ENCODE data around the gene CA5B. TPM values are rescaled to one million over a fixed set of nuclear protein-coding genes. Genes with fewer than 3 reads are reported as not detected.

Gene CA5B
- total and polyA plus RNA-seq, 10 of the 15 experiments (the other 5 are each of a cell fraction or from before 2014, with no cell fraction given): 1.2 to 6.0 (median 3.2) TPM

GRCh38 chrX:15789979-15790768 lies 52.1 kb downstream of the CA5B start, which contains the start of gene ZRSR2 (continued):
- TF ChIP-seq POU2F2 (IDR thresholded peaks at IDR 0.05; ENCODE audit: borderline replicate concordance, low read depth, low read length): no peak
- TF ChIP-seq NFYA (IDR thresholded peaks at IDR 0.05; ENCODE audit: borderline replicate concordance, low read depth, low read length): no peak
- TF ChIP-seq WRNIP1 (IDR thresholded peaks at IDR 0.05; ENCODE audit: borderline replicate concordance, low read depth, low read length): no peak
- TF ChIP-seq STAT3 (IDR thresholded peaks at IDR 0.05; ENCODE audit: low read depth, low read length): no peak

- ChIA-PET CTCF (interaction anchor here (1.0 to 1.7 kb wide), 4 partner anchors 9 to 64 kb away, joined by 3 to 8 read pairs (median 4); partner anchors contain the start of gene AP1S2), POLR2A (interaction anchor here (0.8 to 2.5 kb wide), 6 partner anchors 8 to 124 kb away, joined by 3 to 18 read pairs (median 8); partner anchors contain the start of gene AP1S2), RAD21 (ENCODE audit: unreplicated experiment) (interaction anchor here (0.6 to 1.5 kb wide), 5 partner anchors 8 to 65 kb away, joined by 3 to 5 read pairs (median 3); partner anchors contain the start of gene AP1S2), SMC1A (ENCODE audit: uncharacterized antibody, unreplicated experiment) (interaction anchor here (0.8 to 3.2 kb wide), 5 partner anchors 9 to 65 kb away, joined by 3 to 16 read pairs (median 9); no protein-coding TSS in a partner anchor)
- intact Hi-C loops (cut with micrococcal nuclease; ENCODE audit: unreplicated experiment): loop anchor here (2.0 to 5.0 kb wide), 2 partner anchors 64 to 114 kb away; partner anchors contain the start of gene AP1S2
- H3K27me3 ChIP-seq (replicated peaks in 1 of 2; ENCODE audit: control insufficient read depth in 2 of 2, insufficient read depth in 2 of 2, low read length in 1 of 2): no peaks in the 10 kb centered on the region
- peak overlapping the region; percentile 78 for H3K9ac ChIP-seq (ENCODE audit: control insufficient read depth, insufficient read depth, low read length)
- H2AFZ ChIP-seq (ENCODE audit: control insufficient read depth, low read depth, low read length): peak overlapping the region; percentile 90
- ATAC-seq (no peak; the same call in 1 of the 3 replicates), DNase-seq (ENCODE audit: low read depth, low spot score) (peak; percentile 13), FAIRE-seq (peak; percentile 80)
- in situ Hi-C loops (cut with MboI): no loop called here
- H3K4me1 ChIP-seq (ENCODE audit: control insufficient read depth, insufficient read depth, low read length): no peaks in the 10 kb centered on the region
- peaks cover 0 to 15% of the 10 kb centered on the region in 2 experiments; a peak in 1 of 4 replicates for H3K36me3 ChIP-seq (ENCODE audit: control insufficient read depth in 2 of 2, insufficient read depth in 2 of 2, low read length in 1 of 2)
- no peaks in the 10 kb centered on the region for H4K20me1 ChIP-seq (ENCODE audit: control insufficient read depth, insufficient read depth)
- peak overlapping the region; percentile 71 for H3K4me3 ChIP-seq
- H3K9me3 ChIP-seq (replicated peaks; ENCODE audit: control insufficient read depth, insufficient read depth, low read length): no peaks in the 10 kb centered on the region
- peaks cover 27% of the 10 kb centered on the region for H3K79me2 ChIP-seq (ENCODE audit: control insufficient read depth, insufficient read depth, low read length)
- H3K4me2 ChIP-seq (ENCODE audit: control insufficient read depth, insufficient read depth): peak overlapping the region; percentile 72
- BruUV-seq (replicated peaks): TSS peak; percentile 86
- 0% methylated on average over 15 of the region's 15 CpGs for WGBS (ENCODE audit: insufficient coverage, insufficient replicate concordance, low lambda C conversion rate, missing lambda C conversion rate)
- H3K27ac ChIP-seq (ENCODE audit: control insufficient read depth, insufficient read depth): peak overlapping the region; percentile 67
- TF ChIP-seq ZBTB40 (IDR thresholded peaks at IDR 0.05; ENCODE audit: borderline replicate concordance) (peak; percentile 1; the same call in 1 of the 2 replicates), SUZ12 (IDR thresholded peaks at IDR 0.05; ENCODE audit: unreplicated experiment) (no peak), RAD51 (IDR thresholded peaks at IDR 0.05) (no peak), CREM (IDR thresholded peaks at IDR 0.05; ENCODE audit: low read depth) (no peak), LARP7 (IDR thresholded peaks at IDR 0.05) (no peak), ZNF217 (IDR thresholded peaks at IDR 0.05) (no peak), KAT2A (conservative IDR thresholded peaks at IDR 0.05; ENCODE audit: control insufficient read depth, low read depth, low read length) (no peak), RBBP5 (conservative IDR thresholded peaks at IDR 0.05) (no peak), TAF1 (IDR thresholded peaks at IDR 0.05; ENCODE audit: borderline replicate concordance, low read depth, low read length) (no peak), SPI1 (IDR thresholded peaks at IDR 0.05; ENCODE audit: borderline replicate concordance, insufficient read depth, low read depth, low read length) (peak; percentile 52)
Observed at GRCh38 chrX:15790769-15791290, 52.8 kb downstream of the CA5B start.

Measured in GM12878 (cell line).